Measurements from ENCODE around the gene KIF24.
A peak's percentile ranks its signal among the peaks of the same experiment; 100 is the strongest.
"Not testable (repeated sequence)": the region's sequence is repeated elsewhere in the genome, so short reads cannot be mapped to it uniquely, and the experiment has no call there.

KIF24 gene

DNA sequence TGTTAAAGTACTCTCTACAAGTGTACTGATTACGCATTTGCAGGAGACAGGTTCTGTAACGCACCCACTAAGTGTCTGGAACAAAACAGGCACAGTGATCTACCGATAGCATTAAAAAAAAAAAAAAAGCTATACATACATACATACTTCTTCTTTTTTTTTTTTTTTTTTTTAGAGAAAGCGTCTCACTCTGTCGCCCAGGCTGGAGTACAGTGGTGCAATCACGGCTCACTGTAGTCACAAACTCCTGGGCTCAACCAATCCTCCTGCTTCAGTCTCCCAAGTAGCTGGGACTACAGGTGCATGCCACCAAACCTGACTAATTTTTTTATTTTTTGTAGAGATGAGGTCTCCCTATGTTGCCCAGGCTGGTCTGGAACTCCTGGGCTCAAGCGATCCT is 7.6 kb downstream of the KIF24 start:
- DNase-seq: no peak

GRCh38 chr9:34318163-34318790 is 10.8 kb downstream of the KIF24 start:
- DNase-seq: no peak

GRCh38 chr9:34317436-34317835 is 11.6 kb downstream of the KIF24 start:
- DNase-seq: no peak

GRCh38 chr9:34311499-34312185 is 17.4 kb downstream of the KIF24 start:
- DNase-seq: no peak

DNA sequence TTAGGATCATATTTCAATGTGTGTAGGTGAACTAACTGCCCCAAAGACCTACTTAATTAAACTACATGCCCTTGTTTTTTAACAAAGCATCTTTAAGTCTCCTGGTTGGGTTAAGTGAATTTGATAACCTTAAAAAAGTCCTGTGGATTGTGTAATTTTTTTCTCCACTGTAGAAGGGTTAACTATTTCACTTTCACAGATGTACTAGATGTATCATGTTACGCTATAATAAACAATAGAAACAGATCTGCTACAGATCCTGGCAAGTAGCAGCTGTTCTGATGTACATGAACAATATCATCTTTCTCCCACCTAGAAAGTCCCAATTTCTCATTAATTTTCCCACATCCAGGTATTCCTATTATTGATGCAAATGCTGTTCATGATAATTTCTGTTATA is 18.9 kb downstream of the KIF24 start:
- peak; percentile 73 for DNase-seq

GRCh38 chr9:34308316-34308715 is 20.8 kb downstream of the KIF24 start:
- not testable (repeated sequence) for DNase-seq

GRCh38 chr9:34301064-34301463 is 28.0 kb downstream of the KIF24 start:
- not testable (repeated sequence) for DNase-seq

DNA sequence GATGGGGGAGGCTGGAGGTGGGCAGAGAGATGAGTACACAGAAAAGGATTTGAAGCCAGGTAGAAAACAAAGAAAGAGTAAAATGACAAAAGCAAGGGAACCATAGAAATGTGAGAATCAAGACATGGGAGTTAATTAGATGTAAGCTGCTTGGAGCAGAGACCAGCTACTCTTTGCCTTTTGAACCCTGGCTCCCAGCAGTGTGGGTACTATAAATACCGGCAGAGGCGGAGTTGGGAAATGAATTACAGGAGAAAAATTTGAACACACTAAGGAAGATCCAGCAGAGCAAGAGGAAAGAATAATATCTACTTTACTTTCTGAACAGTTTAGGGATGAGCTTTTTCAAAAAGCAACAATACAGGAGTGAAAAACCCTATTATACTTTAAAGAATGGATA is 36.5 kb downstream of the KIF24 start:
- no peak for DNase-seq

DNA sequence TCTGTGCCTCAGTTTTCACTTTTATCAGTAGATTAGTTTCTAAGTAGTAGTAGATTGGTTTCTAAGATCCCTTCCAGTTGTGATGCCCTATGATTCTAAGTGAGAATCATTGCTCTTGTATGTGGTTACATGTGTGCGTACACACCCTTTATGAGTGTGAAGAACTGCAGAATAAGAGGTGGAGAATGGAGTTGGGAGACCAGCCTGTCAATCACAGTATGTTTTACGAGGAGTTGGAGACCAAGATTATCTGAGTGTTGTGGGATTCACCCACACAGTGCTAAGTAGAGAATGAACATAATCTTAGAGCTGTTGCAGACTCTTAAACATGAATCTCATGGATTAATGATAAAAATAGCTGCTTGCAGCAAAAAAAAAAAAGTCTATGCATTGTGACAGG is 37.6 kb downstream of the KIF24 start:
- DNase-seq: no peak

GRCh38 chr9:34291023-34291422 is 38.0 kb downstream of the KIF24 start:
- DNase-seq: no peak

DNA sequence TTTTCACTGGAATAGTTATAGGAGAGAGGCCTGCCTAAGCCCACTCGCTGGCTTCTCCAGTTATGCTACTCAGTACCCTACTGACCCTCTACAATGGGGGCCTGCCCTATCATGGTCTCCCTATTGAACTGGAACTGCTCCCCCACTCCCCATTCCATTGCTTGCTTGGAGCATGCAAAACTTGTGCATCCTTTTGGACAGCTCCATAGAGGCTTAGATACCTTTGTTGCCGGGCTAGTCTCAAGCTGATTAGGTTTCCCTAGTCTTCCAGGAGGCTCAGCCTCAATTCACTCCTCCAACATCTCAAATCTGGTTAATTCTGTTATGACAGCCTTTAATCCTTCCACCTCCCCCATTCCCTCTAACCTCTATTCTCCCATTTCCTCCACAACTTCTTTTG is 39.9 kb downstream of the KIF24 start:
- no peak for DNase-seq

DNA sequence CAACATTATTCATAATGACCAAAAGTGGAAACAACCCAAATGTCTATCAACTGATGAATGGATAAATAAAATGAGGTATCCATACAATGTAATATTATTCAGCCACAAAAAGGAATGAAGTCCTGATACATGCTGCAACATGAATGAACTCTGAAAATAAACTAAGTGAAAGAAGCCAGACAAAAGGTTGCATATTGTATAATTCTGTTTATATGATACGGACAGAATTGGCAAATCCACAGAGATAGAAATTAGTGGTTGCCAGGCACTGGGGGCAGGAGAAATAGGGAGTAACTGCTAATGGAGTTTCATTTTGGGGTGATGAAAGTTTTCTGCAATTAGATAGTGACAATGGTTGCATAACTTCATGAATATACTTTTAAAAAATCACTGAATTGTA is 47.0 kb downstream of the KIF24 start:
- DNase-seq: no peak

DNA sequence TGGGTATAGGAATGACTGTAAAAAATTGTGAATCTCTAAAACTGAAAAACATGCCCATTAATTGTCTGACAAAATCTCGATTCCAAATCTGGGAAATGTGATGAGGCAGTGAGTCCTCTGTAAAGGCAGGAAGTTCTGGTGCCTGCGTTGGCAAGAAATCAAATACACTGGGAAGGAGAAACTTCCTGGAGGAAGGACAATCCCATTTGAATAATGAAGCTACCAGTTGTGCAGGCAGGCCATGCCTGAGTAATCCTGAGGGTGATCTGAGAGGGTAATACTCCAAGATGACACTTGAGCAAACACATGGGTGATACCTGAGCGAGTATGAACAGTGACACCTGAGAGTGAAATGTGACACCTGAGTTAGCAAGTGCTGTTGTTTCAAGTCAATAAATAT is 49.7 kb downstream of the KIF24 start:
- DNase-seq: peak; percentile 97

All from DMS53 (cell line).